ENCODE measurements around the gene WDR27. TPM values are rescaled to one million over a fixed set of nuclear protein-coding genes. Genes with fewer than 3 reads are reported as not detected.
"Not testable (repeated sequence)": the region's sequence is repeated elsewhere in the genome, so short reads cannot be mapped to it uniquely, and the experiment has no call there.

The WDR27 gene
- total RNA-seq, 1 donor from 2014 or later: 128 TPM

GRCh38 chr6:169650241-169650958, 51.4 kb downstream of the WDR27 start:
- Mint-ChIP-seq H3K27me3 (ENCODE audit: low read depth) (no peaks in the 10 kb centered on the region), H3K4me1 (peaks cover 2% of the 10 kb centered on the region), H3K36me3 (peaks cover 4% of the 10 kb centered on the region), H3K27ac (no peak overlapping the region), H3K4me3 (no peak overlapping the region), H3K9me3 (no peaks in the 10 kb centered on the region)
- no peak for DNase-seq (ENCODE audit: low spot score in 2 of 2, unreplicated experiment in 2 of 2)
- TF ChIP-seq, protein P1, sequence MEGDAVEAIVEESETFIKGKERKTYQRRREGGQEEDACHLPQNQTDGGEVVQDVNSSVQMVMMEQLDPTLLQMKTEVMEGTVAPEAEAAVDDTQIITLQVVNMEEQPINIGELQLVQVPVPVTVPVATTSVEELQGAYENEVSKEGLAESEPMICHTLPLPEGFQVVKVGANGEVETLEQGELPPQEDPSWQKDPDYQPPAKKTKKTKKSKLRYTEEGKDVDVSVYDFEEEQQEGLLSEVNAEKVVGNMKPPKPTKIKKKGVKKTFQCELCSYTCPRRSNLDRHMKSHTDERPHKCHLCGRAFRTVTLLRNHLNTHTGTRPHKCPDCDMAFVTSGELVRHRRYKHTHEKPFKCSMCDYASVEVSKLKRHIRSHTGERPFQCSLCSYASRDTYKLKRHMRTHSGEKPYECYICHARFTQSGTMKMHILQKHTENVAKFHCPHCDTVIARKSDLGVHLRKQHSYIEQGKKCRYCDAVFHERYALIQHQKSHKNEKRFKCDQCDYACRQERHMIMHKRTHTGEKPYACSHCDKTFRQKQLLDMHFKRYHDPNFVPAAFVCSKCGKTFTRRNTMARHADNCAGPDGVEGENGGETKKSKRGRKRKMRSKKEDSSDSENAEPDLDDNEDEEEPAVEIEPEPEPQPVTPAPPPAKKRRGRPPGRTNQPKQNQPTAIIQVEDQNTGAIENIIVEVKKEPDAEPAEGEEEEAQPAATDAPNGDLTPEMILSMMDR (IDR thresholded peaks at IDR 0.05; ENCODE audit: unreplicated experiment): no peak

- no peaks in the 10 kb centered on the region for H3K27me3 Mint-ChIP-seq (ENCODE audit: low read depth)
- H3K4me1 Mint-ChIP-seq: no peaks in the 10 kb centered on the region
- H3K4me3 Mint-ChIP-seq: no peak overlapping the region
- H3K36me3 Mint-ChIP-seq: peaks cover 4% of the 10 kb centered on the region
- no peaks in the 10 kb centered on the region for H3K9me3 Mint-ChIP-seq
- TF ChIP-seq, protein P1 (IDR thresholded peaks at IDR 0.05; ENCODE audit: unreplicated experiment): no peak
- H3K27ac Mint-ChIP-seq: no peak overlapping the region
- no peak for DNase-seq (ENCODE audit: low spot score in 2 of 2, unreplicated experiment in 2 of 2)
Observed at GRCh38 chr6:169648617-169649016, 53.2 kb downstream of the WDR27 start.

- Mint-ChIP-seq H3K9me3 (no peaks in the 10 kb centered on the region), H3K27me3 (ENCODE audit: low read depth) (no peaks in the 10 kb centered on the region), H3K36me3 (peaks cover 4% of the 10 kb centered on the region), H3K4me1 (no peaks in the 10 kb centered on the region), H3K27ac (no peak overlapping the region), H3K4me3 (no peak overlapping the region)
- no peak for DNase-seq (ENCODE audit: low spot score in 2 of 2, unreplicated experiment in 2 of 2)
- TF ChIP-seq, protein P1 (IDR thresholded peaks at IDR 0.05; ENCODE audit: unreplicated experiment): no peak
Observed at GRCh38 chr6:169648092-169648491, 53.7 kb downstream of the WDR27 start.

- Mint-ChIP-seq H3K27me3 (ENCODE audit: low read depth) (no peaks in the 10 kb centered on the region), H3K36me3 (peaks cover 4% of the 10 kb centered on the region), H3K4me1 (no peaks in the 10 kb centered on the region), H3K9me3 (no peaks in the 10 kb centered on the region), H3K4me3 (no peak overlapping the region), H3K27ac (no peak overlapping the region)
- no peak for DNase-seq (ENCODE audit: low spot score in 2 of 2, unreplicated experiment in 2 of 2)
- TF ChIP-seq, protein P1 (IDR thresholded peaks at IDR 0.05; ENCODE audit: unreplicated experiment): no peak
Observed at GRCh38 chr6:169647637-169648036, 54.2 kb downstream of the WDR27 start.

- Mint-ChIP-seq H3K9me3 (no peaks in the 10 kb centered on the region), H3K4me1 (no peaks in the 10 kb centered on the region), H3K36me3 (peaks cover 4% of the 10 kb centered on the region), H3K27me3 (ENCODE audit: low read depth) (no peaks in the 10 kb centered on the region), H3K4me3 (no peak overlapping the region), H3K27ac (no peak overlapping the region)
- TF ChIP-seq, protein P1 (IDR thresholded peaks at IDR 0.05; ENCODE audit: unreplicated experiment): no peak
- no peak for DNase-seq (ENCODE audit: low spot score in 2 of 2, unreplicated experiment in 2 of 2)
Observed at GRCh38 chr6:169646906-169647567, 54.8 kb downstream of the WDR27 start.

DNA sequence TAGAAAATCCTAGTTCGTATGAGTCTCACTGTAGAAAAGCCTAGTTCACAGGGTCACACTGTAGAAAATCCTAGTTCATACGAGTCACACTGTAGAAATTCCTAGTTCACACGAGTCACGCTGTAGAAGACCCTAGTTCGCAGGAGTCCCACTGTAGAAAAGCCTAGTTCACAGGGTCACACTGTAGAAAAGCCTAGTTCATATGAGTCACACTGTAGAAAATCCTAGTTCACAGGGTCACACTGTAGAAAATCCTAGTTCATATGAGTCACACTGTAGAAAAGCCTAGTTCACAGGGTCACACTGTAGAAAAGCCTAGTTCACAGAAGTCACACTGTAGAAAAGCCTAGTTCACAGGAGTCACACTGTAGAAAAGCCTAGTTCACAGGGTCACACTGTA, 56.4 kb downstream of the WDR27 start:
- not testable (repeated sequence) for DNase-seq (ENCODE audit: low spot score in 2 of 2, unreplicated experiment in 2 of 2); H3K4me3 Mint-ChIP-seq; H3K9me3 Mint-ChIP-seq; H3K4me1 Mint-ChIP-seq; H3K36me3 Mint-ChIP-seq; H3K27ac Mint-ChIP-seq; H3K27me3 Mint-ChIP-seq (ENCODE audit: low read depth)

Data from mesothelial cell of epicardium (in vitro differentiated cells).